Measurements from ENCODE around the gene CCNK. TPM values are rescaled to one million over a fixed set of nuclear protein-coding genes. Genes with fewer than 3 reads are reported as not detected.

The CCNK gene
- total RNA-seq, 1 experiment from 2014 or later, result 80.1 TPM

- Histone ChIP-seq H3K4me1 (ENCODE audit: insufficient read depth, low read length) (no peaks in the 10 kb centered on the region; the same call in 1 of the 2 replicates), H3K18ac (ENCODE audit: insufficient read length, low read depth, low read length) (no peak overlapping the region), H3K9ac (ENCODE audit: extremely low read depth, insufficient read length, low read length) (no peak overlapping the region), H3K14ac (ENCODE audit: insufficient read depth, low read length) (no peak overlapping the region), H2BK20ac (ENCODE audit: low read depth, low read length, poor library complexity, severe bottlenecking) (no peak overlapping the region), H2AK5ac (ENCODE audit: insufficient read length, low read length) (no peak overlapping the region), H3K56ac (ENCODE audit: insufficient read length, low read depth, low read length) (no peak overlapping the region), H3K23ac (ENCODE audit: insufficient read length, low read depth, low read length) (no peak overlapping the region), H3K27ac (ENCODE audit: insufficient read length, low read depth, low read length) (no peak overlapping the region), H3K27me3 (ENCODE audit: insufficient read depth, low read length) (0 out of 2 replicates have a peak, but pooled peaks cover 2% of the 10 kb centered on the region), H3T11ph (ENCODE audit: low read length) (no peak overlapping the region), H3K9me3 (ENCODE audit: control insufficient read depth, low read depth, low read length) (no peaks in the 10 kb centered on the region), H4K91ac (ENCODE audit: insufficient read length, low read depth, low read length) (no peak overlapping the region), H2BK120ac (ENCODE audit: low read depth, low read length, poor library complexity, severe bottlenecking) (no peak overlapping the region), H2BK15ac (ENCODE audit: low read depth, low read length) (no peak overlapping the region), H2AFZ (ENCODE audit: low read length) (no peak overlapping the region), H4K8ac (replicated peaks; ENCODE audit: insufficient read length, low read depth, low read length) (no peak overlapping the region), H4K20me1 (ENCODE audit: control insufficient read depth, insufficient read depth, insufficient read length) (no peaks in the 10 kb centered on the region), H3K23me2 (ENCODE audit: insufficient read length, low read depth, low read length, poor library complexity, severe bottlenecking) (no peaks in the 10 kb centered on the region), H3K4ac (ENCODE audit: low read depth, low read length) (no peak overlapping the region), H3K4me2 (ENCODE audit: insufficient read depth, insufficient read length, low read length) (no peak overlapping the region), H3K79me2 (ENCODE audit: insufficient read depth, low read length) (no peaks in the 10 kb centered on the region), H3K79me1 (ENCODE audit: insufficient read depth, low read depth, low read length, poor library complexity, severe bottlenecking) (no peaks in the 10 kb centered on the region), H2BK12ac (ENCODE audit: insufficient read length, low read depth, low read length) (no peak overlapping the region), H2BK5ac (ENCODE audit: insufficient read length, low read length) (no peak overlapping the region), H4K5ac (ENCODE audit: insufficient read length, low read depth, low read length) (no peak overlapping the region)
- H3K27ac Mint-ChIP-seq, result peak overlapping the region; percentile 71 to 83 (median 74); a peak in 4 of 7 replicates
- no peak overlapping the region for H3K4me3 Mint-ChIP-seq
- TF ChIP-seq, protein P1, sequence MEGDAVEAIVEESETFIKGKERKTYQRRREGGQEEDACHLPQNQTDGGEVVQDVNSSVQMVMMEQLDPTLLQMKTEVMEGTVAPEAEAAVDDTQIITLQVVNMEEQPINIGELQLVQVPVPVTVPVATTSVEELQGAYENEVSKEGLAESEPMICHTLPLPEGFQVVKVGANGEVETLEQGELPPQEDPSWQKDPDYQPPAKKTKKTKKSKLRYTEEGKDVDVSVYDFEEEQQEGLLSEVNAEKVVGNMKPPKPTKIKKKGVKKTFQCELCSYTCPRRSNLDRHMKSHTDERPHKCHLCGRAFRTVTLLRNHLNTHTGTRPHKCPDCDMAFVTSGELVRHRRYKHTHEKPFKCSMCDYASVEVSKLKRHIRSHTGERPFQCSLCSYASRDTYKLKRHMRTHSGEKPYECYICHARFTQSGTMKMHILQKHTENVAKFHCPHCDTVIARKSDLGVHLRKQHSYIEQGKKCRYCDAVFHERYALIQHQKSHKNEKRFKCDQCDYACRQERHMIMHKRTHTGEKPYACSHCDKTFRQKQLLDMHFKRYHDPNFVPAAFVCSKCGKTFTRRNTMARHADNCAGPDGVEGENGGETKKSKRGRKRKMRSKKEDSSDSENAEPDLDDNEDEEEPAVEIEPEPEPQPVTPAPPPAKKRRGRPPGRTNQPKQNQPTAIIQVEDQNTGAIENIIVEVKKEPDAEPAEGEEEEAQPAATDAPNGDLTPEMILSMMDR (conservative IDR thresholded peaks at IDR 0.05), result no peak
- WGBS (ENCODE audit: extremely low coverage, insufficient read length, low lambda C conversion rate), result no CpG with 5 or more reads among the region's 13 CpGs
- no peaks in the 10 kb centered on the region for H3K9me3 Mint-ChIP-seq
- peaks cover 66 to 78% of the 10 kb centered on the region in 2 experiments for H3K4me1 Mint-ChIP-seq
- H3K27me3 Mint-ChIP-seq (ENCODE audit: low read depth), result no peaks in the 10 kb centered on the region; the same call in 1 of the 2 replicates
- no peaks in the 10 kb centered on the region for H3K36me3 Mint-ChIP-seq (ENCODE audit: insufficient read depth in 1 of 3, low read depth in 3 of 3)
- DNase-seq, result no peak
Measured at GRCh38 chr14:99546234-99546879, 65.1 kb downstream of the CCNK start.
